Large intestine (tissue), 12 donors: ENCODE data around the gene RBM5. TPM values are rescaled to one million over a fixed set of nuclear protein-coding genes. Genes with fewer than 3 reads are reported as not detected.
A peak's percentile ranks its signal among the peaks of the same experiment; 100 is the strongest.
"Not testable (repeated sequence)": the region's sequence is repeated elsewhere in the genome, so short reads cannot be mapped to it uniquely, and the experiment has no call there.

Source experiments
- DNase-seq, 2 donors: peaks; one replicate each; pipeline versions ENCODE4 v3.0.0 to v3.0.0-alpha.2; 2013
- H3K27ac ChIP-seq: one replicate; pipeline ENCODE4 v1.5.1; 2013; ENCODE audit warnings: low read length
- H3K27me3 ChIP-seq: 2 replicates; pipeline ENCODE4 v1.6.1; 2013; ENCODE audit warnings: low read length; ENCODE audit not compliant: control insufficient read depth, insufficient read depth
- H3K36me3 ChIP-seq: 2 replicates; pipeline ENCODE4 v1.6.1; 2013; ENCODE audit warnings: low read length; ENCODE audit not compliant: control insufficient read depth, insufficient read depth
- H3K4me1 ChIP-seq: one replicate; pipeline ENCODE4 v1.6.1; 2013; ENCODE audit warnings: low read length; ENCODE audit not compliant: control insufficient read depth, insufficient read depth
- H3K4me3 ChIP-seq: one replicate; pipeline ENCODE4 v1.5.1; 2013; ENCODE audit warnings: low read length
- H3K9me3 ChIP-seq: one replicate; pipeline ENCODE4 v1.6.1; 2013; ENCODE audit warnings: mild to moderate bottlenecking, low read depth, low read length, moderate library complexity; ENCODE audit not compliant: control insufficient read depth
- WGBS: methylation state at CpG from one replicate; pipeline ENCODE4 v1.1.5; 2013; ENCODE audit warnings: low lambda C conversion rate; ENCODE audit not compliant: insufficient coverage; 5-methylcytosine and 5-hydroxymethylcytosine counted together
- long read RNA-seq, 11 donors: transcript quantifications; one replicate each; lab custom pipeline, GENCODE V29; 2026
- polyA plus RNA-seq: library from polyadenylated mRNA; unstranded; fragments of 120-200 nt; gene quantifications from one replicate; pipeline ENCODE4 v1.2.1, GENCODE V29; 2013

Gene RBM5
- polyA plus RNA-seq: 272 TPM
- long read RNA-seq, donor 1, transcript RBM5-214 (5 exons, 2,716 nt): major isoform, 8 of 22 reads
- long read RNA-seq, donor 1, partial matches to known transcripts: 7 of 22 reads
- long read RNA-seq, donor 1, other reads (novel, unspliced or antisense): 0 of 22 reads
- long read RNA-seq, donor 2, transcript RBM5-214 (5 exons, 2,716 nt): major isoform, 10 of 88 reads
- long read RNA-seq, donor 2, partial matches to known transcripts: 65 of 88 reads
- long read RNA-seq, donor 2, other reads (novel, unspliced or antisense): 0 of 88 reads
- long read RNA-seq, donor 3: 0 reads
- long read RNA-seq, donor 4, partial matches to known transcripts: 0 of 2 reads
- long read RNA-seq, donor 4, other reads (novel, unspliced or antisense): 0 of 2 reads
- long read RNA-seq, donor 5, transcript RBM5-214 (5 exons, 2,716 nt): major isoform, 9 of 18 reads
- long read RNA-seq, donor 5, partial matches to known transcripts: 5 of 18 reads
- long read RNA-seq, donor 5, other reads (novel, unspliced or antisense): 0 of 18 reads
- long read RNA-seq, donor 6, transcript RBM5-214 (5 exons, 2,716 nt): major isoform, 8 of 67 reads
- long read RNA-seq, donor 6, partial matches to known transcripts: 49 of 67 reads
- long read RNA-seq, donor 6, other reads (novel, unspliced or antisense): 0 of 67 reads
- long read RNA-seq, donor 7, transcript RBM5-214 (5 exons, 2,716 nt): major isoform, 13 of 24 reads
- long read RNA-seq, donor 7, partial matches to known transcripts: 7 of 24 reads
- long read RNA-seq, donor 7, other reads (novel, unspliced or antisense): 0 of 24 reads
- long read RNA-seq, donor 8, transcript RBM5-214 (5 exons, 2,716 nt): major isoform, 24 of 95 reads
- long read RNA-seq, donor 8, partial matches to known transcripts: 55 of 95 reads
- long read RNA-seq, donor 8, other reads (novel, unspliced or antisense): 6 of 95 reads
- long read RNA-seq, donor 9, transcript RBM5-214 (5 exons, 2,716 nt): major isoform, 22 of 31 reads
- long read RNA-seq, donor 9, partial matches to known transcripts: 5 of 31 reads
- long read RNA-seq, donor 9, other reads (novel, unspliced or antisense): 0 of 31 reads
- long read RNA-seq, donor 10, transcript RBM5-214 (5 exons, 2,716 nt): major isoform, 11 of 67 reads
- long read RNA-seq, donor 10, partial matches to known transcripts: 43 of 67 reads
- long read RNA-seq, donor 10, other reads (novel, unspliced or antisense): 0 of 67 reads
- long read RNA-seq, donor 11, transcript RBM5-214 (5 exons, 2,716 nt): major isoform, 9 of 32 reads
- long read RNA-seq, donor 11, partial matches to known transcripts: 21 of 32 reads
- long read RNA-seq, donor 11, other reads (novel, unspliced or antisense): 0 of 32 reads

- H3K27me3 ChIP-seq: no peaks in the 10 kb centered on the region
- no CpG with 5 or more reads among the region's 61 CpGs for WGBS
- H3K27ac ChIP-seq: peak within 1 kb of the TSS; percentile 80
These were observed at the start of gene RBM5 for GRCh38 chr3:50088725-50089608. Gene RBM5 (plus strand): TSS chr3:50088919. CDS start chr3:50090435, 1,516 bp downstream.

GRCh38 chr3:50044976-50045375 is 43.7 kb upstream of the RBM5 start:
- Histone ChIP-seq H3K9me3 (no peaks in the 10 kb centered on the region), H3K36me3 (peaks cover 39% of the 10 kb centered on the region), H3K27me3 (no peaks in the 10 kb centered on the region), H3K4me1 (no peaks in the 10 kb centered on the region), H3K27ac (no peak overlapping the region), H3K4me3 (no peak overlapping the region)
- no CpG with 5 or more reads among the region's 1 CpG for WGBS
- no peak for DNase-seq

More at GRCh38 chr3:50088725-50089608, at the start of gene RBM5:
- Histone ChIP-seq H3K36me3 (peaks cover 34% of the 10 kb centered on the region), H3K9me3 (no peaks in the 10 kb centered on the region), H3K4me1 (peaks cover 11% of the 10 kb centered on the region), H3K4me3 (peak within 1 kb of the TSS; percentile 89)
- DNase-seq: peak; percentile 91 to 92

DNA sequence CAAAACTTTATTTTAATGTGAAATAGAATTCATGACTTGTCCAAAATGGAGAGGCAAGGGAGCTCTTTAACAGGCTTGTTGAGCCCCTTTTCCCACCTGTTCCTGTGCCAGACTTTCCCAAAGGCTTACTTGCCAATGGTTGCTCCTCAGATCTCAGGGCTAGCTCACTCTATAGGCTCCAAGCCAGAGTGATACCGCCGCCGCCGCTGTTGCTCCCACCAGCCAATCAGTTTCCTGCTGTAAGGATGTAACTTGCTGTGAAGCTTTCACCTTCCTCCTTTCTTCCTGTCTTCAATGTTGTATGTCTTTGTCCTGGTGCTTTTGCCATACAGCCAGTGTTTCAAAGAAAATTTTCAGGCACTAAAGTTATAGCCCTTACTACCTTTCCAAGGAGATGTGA is 41.3 kb upstream of the RBM5 start:
- no peak overlapping the region for H3K27ac ChIP-seq
- H3K27me3 ChIP-seq: no peaks in the 10 kb centered on the region
- H3K4me3 ChIP-seq: no peak overlapping the region
- H3K4me1 ChIP-seq: no peaks in the 10 kb centered on the region
- H3K36me3 ChIP-seq: peaks cover 48% of the 10 kb centered on the region
- H3K9me3 ChIP-seq: no peaks in the 10 kb centered on the region
- no CpG with 5 or more reads among the region's 4 CpGs for WGBS
- no peak for DNase-seq

- H3K27me3 ChIP-seq: no peaks in the 10 kb centered on the region
- peaks cover 65% of the 10 kb centered on the region for H3K36me3 ChIP-seq
- no peaks in the 10 kb centered on the region for H3K4me1 ChIP-seq
- H3K4me3 ChIP-seq: no peak overlapping the region
- no peak overlapping the region for H3K27ac ChIP-seq
- H3K9me3 ChIP-seq: no peaks in the 10 kb centered on the region
- DNase-seq: no peak
These were observed 38.4 kb upstream of the RBM5 start for GRCh38 chr3:50050361-50050760.

DNA sequence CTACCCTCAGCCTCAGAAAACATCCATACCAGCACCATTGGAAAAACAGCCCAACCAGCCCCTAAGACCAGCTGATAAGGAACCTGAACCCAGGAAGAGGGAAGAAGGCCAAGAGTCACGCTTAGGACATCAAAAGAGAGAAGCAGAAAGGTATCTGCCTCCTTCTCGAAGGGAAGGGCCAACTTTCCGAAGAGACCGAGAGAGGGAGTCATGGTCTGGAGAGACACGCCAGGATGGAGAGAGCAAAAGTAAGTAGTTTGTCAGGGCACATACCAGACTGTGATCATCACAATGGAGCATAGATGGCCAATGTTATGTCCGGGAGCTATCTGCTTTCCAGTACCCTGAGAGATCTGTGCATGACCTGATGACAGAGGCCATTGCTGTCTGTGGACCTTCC is 31.0 kb upstream of the RBM5 start:
- peaks cover 70% of the 10 kb centered on the region for H3K36me3 ChIP-seq
- H3K4me3 ChIP-seq: no peak overlapping the region
- no CpG with 5 or more reads among the region's 6 CpGs for WGBS
- no peak overlapping the region for H3K27ac ChIP-seq
- no peak for DNase-seq
- no peaks in the 10 kb centered on the region for H3K27me3 ChIP-seq
- no peaks in the 10 kb centered on the region for H3K9me3 ChIP-seq
- no peaks in the 10 kb centered on the region for H3K4me1 ChIP-seq

DNA sequence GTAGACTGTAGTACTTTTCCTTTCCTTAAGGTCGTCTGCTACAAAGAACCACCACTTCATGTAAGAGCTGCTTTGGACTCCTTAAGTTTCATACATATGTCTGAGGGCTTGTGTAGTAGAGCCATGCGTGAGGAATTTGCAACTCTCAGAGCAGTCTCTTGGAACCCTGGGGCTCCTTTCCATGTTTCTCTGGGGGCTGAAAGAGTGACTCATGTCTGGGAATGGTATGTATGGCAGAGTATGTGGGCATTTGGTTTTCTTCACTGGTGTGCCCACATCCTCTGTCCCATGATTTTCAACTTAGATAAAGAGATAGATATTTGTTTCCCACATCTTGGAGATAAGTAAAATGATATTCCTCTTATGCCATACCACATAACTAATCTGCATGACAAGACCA is 20.6 kb upstream of the RBM5 start:
- no CpG with 5 or more reads among the region's 2 CpGs for WGBS
- DNase-seq: no peak
- Histone ChIP-seq H3K4me3 (no peak overlapping the region), H3K36me3 (peaks cover 84% of the 10 kb centered on the region), H3K27me3 (no peaks in the 10 kb centered on the region), H3K4me1 (no peaks in the 10 kb centered on the region), H3K27ac (no peak overlapping the region), H3K9me3 (no peaks in the 10 kb centered on the region)

GRCh38 chr3:50078091-50078490 is 10.6 kb upstream of the RBM5 start:
- Histone ChIP-seq H3K36me3 (peaks cover 37% of the 10 kb centered on the region), H3K9me3 (no peaks in the 10 kb centered on the region), H3K4me1 (no peaks in the 10 kb centered on the region), H3K27me3 (no peaks in the 10 kb centered on the region), H3K27ac (no peak overlapping the region), H3K4me3 (no peak overlapping the region)
- no peak for DNase-seq
- WGBS: no CpG with 5 or more reads among the region's 1 CpG

DNA sequence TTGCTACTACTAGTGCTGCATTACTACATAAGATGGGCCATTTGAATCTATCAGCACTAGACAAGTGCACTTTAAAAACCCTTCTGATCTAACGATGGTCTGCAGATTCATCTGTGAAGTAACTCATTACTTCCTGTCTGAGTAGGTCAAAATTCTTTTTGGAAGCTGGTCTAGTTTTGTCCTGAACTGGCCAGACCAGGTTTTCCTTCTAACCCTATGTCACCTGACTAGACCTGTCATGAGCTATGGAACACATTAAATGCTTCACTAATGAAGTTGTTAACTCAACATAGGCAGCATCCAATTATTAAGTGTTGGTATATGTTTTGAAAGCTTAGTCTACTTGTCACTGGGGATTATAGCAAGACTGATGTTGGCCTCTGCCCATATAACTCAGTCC is 10.1 kb upstream of the RBM5 start:
- DNase-seq: no peak
- WGBS: no CpG with 5 or more reads among the region's 1 CpG
- Histone ChIP-seq H3K27ac (no peak overlapping the region), H3K4me3 (no peak overlapping the region), H3K27me3 (no peaks in the 10 kb centered on the region), H3K9me3 (no peaks in the 10 kb centered on the region), H3K4me1 (no peaks in the 10 kb centered on the region), H3K36me3 (peaks cover 32% of the 10 kb centered on the region)

DNA sequence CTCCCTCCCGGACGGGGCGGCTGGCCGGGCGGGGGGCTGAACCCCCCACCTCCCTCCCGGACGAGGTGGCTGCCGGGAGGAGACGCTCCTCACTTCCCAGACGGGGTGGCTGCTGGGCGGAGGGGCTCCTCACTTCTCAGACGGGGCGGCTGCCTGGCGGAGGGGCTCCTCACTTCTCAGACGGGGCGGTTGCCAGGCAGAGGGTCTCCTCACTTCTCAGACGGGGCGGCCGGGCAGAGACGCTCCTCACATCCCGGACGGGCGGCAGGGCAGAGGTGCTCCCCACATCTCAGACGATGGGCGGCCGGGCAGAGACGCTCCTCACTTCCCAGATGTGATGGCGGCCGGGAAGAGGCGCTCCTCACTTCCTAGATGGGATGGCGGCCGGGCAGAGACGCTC is 3.8 kb upstream of the RBM5 start:
- no CpG with 5 or more reads among the region's 33 CpGs for WGBS
- not testable (repeated sequence) for H3K4me1 ChIP-seq, H3K36me3 ChIP-seq, H3K4me3 ChIP-seq, H3K9me3 ChIP-seq, H3K27ac ChIP-seq, H3K27me3 ChIP-seq, DNase-seq
